ENCODE data around the gene TTC28.

DNA sequence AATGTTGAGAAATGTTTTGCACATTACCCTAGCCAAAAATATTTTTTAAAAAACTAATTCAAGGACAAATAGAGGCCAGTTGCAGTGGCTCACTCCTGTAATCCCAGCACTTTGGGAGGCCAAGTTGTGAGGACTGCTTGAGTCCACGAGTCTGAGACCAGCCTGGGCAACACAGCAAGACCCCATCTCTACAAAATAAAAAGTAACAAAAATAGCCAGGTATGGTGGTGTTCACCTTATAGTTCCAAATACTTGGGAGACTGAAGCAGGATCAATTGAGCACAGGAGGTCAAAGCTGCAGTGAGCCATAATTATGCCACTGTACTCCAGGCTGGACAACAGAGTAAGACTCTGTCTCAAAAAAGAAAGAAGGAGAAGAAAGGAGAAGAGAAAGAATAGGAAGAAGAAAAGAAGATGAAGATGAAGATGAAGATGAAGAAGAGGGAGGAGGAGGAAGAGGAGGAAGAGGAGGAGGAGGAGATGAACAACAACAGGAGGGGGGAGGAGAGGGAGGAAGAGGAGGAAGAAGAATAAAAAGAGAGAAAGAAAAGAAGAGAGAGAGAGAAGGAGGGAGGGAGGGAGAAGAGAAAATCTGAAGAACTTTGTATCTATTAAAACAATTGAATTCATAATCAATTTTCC is 136.5 kb downstream of the TTC28 start:
- no peak for TF ChIP-seq REST (IDR thresholded peaks at IDR 0.05; ENCODE audit: borderline replicate concordance)
- TF ChIP-seq POLR2AphosphoS5 (IDR thresholded peaks at IDR 0.05): no peak
- TF ChIP-seq, protein P1, sequence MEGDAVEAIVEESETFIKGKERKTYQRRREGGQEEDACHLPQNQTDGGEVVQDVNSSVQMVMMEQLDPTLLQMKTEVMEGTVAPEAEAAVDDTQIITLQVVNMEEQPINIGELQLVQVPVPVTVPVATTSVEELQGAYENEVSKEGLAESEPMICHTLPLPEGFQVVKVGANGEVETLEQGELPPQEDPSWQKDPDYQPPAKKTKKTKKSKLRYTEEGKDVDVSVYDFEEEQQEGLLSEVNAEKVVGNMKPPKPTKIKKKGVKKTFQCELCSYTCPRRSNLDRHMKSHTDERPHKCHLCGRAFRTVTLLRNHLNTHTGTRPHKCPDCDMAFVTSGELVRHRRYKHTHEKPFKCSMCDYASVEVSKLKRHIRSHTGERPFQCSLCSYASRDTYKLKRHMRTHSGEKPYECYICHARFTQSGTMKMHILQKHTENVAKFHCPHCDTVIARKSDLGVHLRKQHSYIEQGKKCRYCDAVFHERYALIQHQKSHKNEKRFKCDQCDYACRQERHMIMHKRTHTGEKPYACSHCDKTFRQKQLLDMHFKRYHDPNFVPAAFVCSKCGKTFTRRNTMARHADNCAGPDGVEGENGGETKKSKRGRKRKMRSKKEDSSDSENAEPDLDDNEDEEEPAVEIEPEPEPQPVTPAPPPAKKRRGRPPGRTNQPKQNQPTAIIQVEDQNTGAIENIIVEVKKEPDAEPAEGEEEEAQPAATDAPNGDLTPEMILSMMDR (IDR thresholded peaks at IDR 0.05; ENCODE audit: poor library complexity, severe bottlenecking): no peak

Measured in neural cell (in vitro differentiated cells).